ENCODE measurements around the gene WDR33. TPM values are rescaled to one million over a fixed set of nuclear protein-coding genes. Genes with fewer than 3 reads are reported as not detected.
A peak's percentile ranks its signal among the peaks of the same experiment; 100 is the strongest.

Gene WDR33
- total RNA-seq, 2 donors from 2014 or later: 76.3 to 82.5 TPM

DNA sequence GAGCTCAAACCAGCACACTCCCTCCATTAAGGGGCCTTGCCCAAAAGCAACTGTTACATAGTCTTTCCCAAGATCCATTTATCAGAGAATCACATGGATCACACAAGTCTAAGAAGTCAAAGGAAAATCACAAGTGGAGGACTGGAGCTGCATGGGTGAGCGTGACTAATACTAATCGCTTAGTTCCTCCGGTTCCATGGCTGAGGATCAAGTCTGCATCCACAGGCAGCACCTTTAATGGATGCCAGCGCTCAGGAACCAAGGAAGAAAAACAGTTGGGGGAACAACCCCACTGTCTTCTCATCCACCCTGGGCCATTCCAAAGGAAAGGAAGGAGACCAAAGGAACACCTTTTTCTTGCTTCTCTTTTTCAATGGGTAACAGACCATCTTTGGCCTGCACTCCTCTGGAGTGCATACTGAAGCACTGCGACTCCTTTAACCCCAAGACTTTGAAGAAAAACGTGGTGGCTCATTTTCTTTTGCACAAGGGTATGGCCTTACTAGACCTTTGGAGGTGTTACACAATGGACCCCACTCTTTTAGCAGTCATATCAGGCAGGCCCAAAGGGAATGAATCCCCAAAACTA is 9.2 kb upstream of the WDR33 start:
- H3K9me3 Mint-ChIP-seq: peaks cover 65% of the 10 kb centered on the region
- H3K4me3 ChIP-seq (ENCODE audit: low read length): peak overlapping the region; percentile 16
- H3K27ac Mint-ChIP-seq: no peak overlapping the region
- H3K27ac ChIP-seq (ENCODE audit: low read depth, low read length): no peak overlapping the region
- peak; percentile 55 for DNase-seq
- H3K36me3 Mint-ChIP-seq (ENCODE audit: low read depth): no peaks in the 10 kb centered on the region
- no peak overlapping the region for H3K4me3 Mint-ChIP-seq
- TF ChIP-seq, protein P1, sequence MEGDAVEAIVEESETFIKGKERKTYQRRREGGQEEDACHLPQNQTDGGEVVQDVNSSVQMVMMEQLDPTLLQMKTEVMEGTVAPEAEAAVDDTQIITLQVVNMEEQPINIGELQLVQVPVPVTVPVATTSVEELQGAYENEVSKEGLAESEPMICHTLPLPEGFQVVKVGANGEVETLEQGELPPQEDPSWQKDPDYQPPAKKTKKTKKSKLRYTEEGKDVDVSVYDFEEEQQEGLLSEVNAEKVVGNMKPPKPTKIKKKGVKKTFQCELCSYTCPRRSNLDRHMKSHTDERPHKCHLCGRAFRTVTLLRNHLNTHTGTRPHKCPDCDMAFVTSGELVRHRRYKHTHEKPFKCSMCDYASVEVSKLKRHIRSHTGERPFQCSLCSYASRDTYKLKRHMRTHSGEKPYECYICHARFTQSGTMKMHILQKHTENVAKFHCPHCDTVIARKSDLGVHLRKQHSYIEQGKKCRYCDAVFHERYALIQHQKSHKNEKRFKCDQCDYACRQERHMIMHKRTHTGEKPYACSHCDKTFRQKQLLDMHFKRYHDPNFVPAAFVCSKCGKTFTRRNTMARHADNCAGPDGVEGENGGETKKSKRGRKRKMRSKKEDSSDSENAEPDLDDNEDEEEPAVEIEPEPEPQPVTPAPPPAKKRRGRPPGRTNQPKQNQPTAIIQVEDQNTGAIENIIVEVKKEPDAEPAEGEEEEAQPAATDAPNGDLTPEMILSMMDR (conservative IDR thresholded peaks at IDR 0.05): no peak
- no peak overlapping the region for H3K9ac ChIP-seq (ENCODE audit: extremely low read depth, low read length, poor library complexity, severe bottlenecking)
- peaks cover 35% of the 10 kb centered on the region for H3K9me3 ChIP-seq (ENCODE audit: control insufficient read depth, low read length)
- H3K4me1 Mint-ChIP-seq: no peaks in the 10 kb centered on the region
- no peaks in the 10 kb centered on the region for H3K27me3 ChIP-seq (ENCODE audit: control insufficient read depth, insufficient read depth, low read length, poor library complexity, severe bottlenecking)
- H3K27me3 Mint-ChIP-seq (ENCODE audit: insufficient read depth): peaks cover 12% of the 10 kb centered on the region
- no peaks in the 10 kb centered on the region for H3K36me3 ChIP-seq (ENCODE audit: control insufficient read depth, insufficient read depth, low read length)
- no peaks in the 10 kb centered on the region for H3K4me1 ChIP-seq (ENCODE audit: control insufficient read depth, insufficient read depth, low read length)
- WGBS, 2 experiments (ENCODE audit: insufficient coverage in 1 of 2, insufficient read length in 1 of 2): 81 to 87% methylated on average over 6 of the region's 6 CpGs

DNA sequence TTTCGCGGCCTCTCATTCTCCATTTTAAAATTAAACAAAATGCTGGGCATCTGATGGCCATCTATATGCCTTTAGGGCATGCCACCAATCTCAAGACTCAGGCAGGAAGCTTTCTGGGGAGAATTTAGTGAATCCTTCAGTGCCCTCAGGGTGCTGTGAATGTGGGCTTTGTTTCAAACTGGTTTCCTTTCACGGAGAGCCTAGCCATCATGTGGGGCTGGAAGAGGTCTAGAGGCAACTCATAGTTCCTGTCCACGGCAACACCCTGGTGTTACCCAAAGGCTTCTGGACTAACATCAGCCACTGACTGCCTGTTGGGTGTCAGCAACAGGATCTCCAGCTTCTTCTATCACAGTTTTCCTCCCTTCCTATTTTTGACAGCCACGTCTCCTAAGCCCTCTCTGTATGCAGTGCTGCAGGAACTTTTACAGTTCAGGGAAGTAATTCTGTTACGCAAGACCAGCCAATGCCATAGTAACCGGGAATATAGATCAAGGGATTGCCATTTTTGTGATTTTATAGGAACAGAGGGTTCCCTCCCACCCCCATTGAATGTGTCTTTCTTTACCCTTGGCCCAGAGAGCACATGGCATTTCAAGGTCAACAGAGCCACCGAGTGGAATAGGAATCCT is 7.9 kb upstream of the WDR33 start:
- DNase-seq: no peak
- Mint-ChIP-seq H3K4me3 (no peak overlapping the region), H3K27me3 (ENCODE audit: insufficient read depth) (peaks cover 12% of the 10 kb centered on the region), H3K27ac (no peak overlapping the region), H3K9me3 (peaks cover 61% of the 10 kb centered on the region), H3K4me1 (no peaks in the 10 kb centered on the region), H3K36me3 (ENCODE audit: low read depth) (no peaks in the 10 kb centered on the region)
- WGBS, 2 experiments (ENCODE audit: insufficient coverage in 1 of 2, insufficient read length in 1 of 2): 81 to 91% methylated on average over 7 to 8 of the region's 8 CpGs
- TF ChIP-seq, protein P1 (conservative IDR thresholded peaks at IDR 0.05): no peak
- no peak overlapping the region for H3K4me3 ChIP-seq (ENCODE audit: low read length)
- no peak overlapping the region for H3K27ac ChIP-seq (ENCODE audit: low read depth, low read length)
- no peak overlapping the region for H3K9ac ChIP-seq (ENCODE audit: extremely low read depth, low read length, poor library complexity, severe bottlenecking)
- peaks cover 35% of the 10 kb centered on the region for H3K9me3 ChIP-seq (ENCODE audit: control insufficient read depth, low read length)
- H3K27me3 ChIP-seq (ENCODE audit: control insufficient read depth, insufficient read depth, low read length, poor library complexity, severe bottlenecking): no peaks in the 10 kb centered on the region
- no peaks in the 10 kb centered on the region for H3K36me3 ChIP-seq (ENCODE audit: control insufficient read depth, insufficient read depth, low read length)
- H3K4me1 ChIP-seq (ENCODE audit: control insufficient read depth, insufficient read depth, low read length): no peaks in the 10 kb centered on the region

DNA sequence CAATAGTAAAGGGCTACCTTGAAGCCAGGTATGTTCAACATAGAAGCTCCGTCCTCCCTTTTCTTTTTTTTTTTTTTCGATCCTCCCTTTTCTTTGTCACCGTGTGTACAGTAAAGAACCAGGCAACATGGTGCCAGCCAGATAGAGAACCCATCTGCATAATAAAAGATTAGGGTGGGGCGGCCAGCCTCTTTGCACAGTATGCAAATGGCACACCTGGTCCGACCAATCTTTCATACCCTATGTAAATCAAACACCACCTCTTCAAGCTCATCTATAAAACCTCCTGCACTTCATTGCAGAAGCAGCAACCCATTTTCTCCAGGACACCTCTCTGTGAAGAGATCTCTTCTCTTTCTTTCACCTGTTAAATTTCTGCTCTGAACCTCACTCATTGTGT is 7.3 kb upstream of the WDR33 start:
- Mint-ChIP-seq H3K27ac (no peak overlapping the region), H3K36me3 (ENCODE audit: low read depth) (no peaks in the 10 kb centered on the region), H3K9me3 (peaks cover 60% of the 10 kb centered on the region), H3K27me3 (ENCODE audit: insufficient read depth) (peaks cover 12% of the 10 kb centered on the region), H3K4me3 (no peak overlapping the region), H3K4me1 (no peaks in the 10 kb centered on the region)
- TF ChIP-seq, protein P1 (conservative IDR thresholded peaks at IDR 0.05): no peak
- Histone ChIP-seq H3K36me3 (ENCODE audit: control insufficient read depth, insufficient read depth, low read length) (no peaks in the 10 kb centered on the region), H3K4me3 (ENCODE audit: low read length) (no peak overlapping the region), H3K9ac (ENCODE audit: extremely low read depth, low read length, poor library complexity, severe bottlenecking) (no peak overlapping the region), H3K27ac (ENCODE audit: low read depth, low read length) (no peak overlapping the region), H3K9me3 (ENCODE audit: control insufficient read depth, low read length) (peaks cover 35% of the 10 kb centered on the region), H3K4me1 (ENCODE audit: control insufficient read depth, insufficient read depth, low read length) (no peaks in the 10 kb centered on the region), H3K27me3 (ENCODE audit: control insufficient read depth, insufficient read depth, low read length, poor library complexity, severe bottlenecking) (no peaks in the 10 kb centered on the region)
- no peak for DNase-seq
- 74 to 93% methylated on average over 2 to 5 of the region's 5 CpGs for WGBS, 2 experiments (ENCODE audit: insufficient coverage in 1 of 2, insufficient read length in 1 of 2)

Measured in endodermal cell (in vitro differentiated cells).